OCI-LY1 (cell line): ENCODE data around the gene RPL36.

Experiments used
- H2AFZ ChIP-seq: fragments of 200-600 bp; sonication (generic), shearing (Covaris generic); 2 replicates; pipeline ENCODE4 v1.6.0; 2014; ENCODE audit warnings: antibody characterized with exemption, mild to moderate bottlenecking, low read length
- H3F3A ChIP-seq: fragments of 200-600 bp; sonication (generic), shearing (Covaris generic); 2 replicates; pipeline ENCODE4 v1.6.0; 2014; ENCODE audit warnings: mild to moderate bottlenecking, antibody characterized with exemption, low read length, moderate library complexity; ENCODE audit not compliant: insufficient read depth
- H3K27ac ChIP-seq: fragments of 200-600 bp; sonication (generic); 2 replicates; pipeline ENCODE4 v1.5.1; 2014; ENCODE audit warnings: low read length, mixed run types, mild to moderate bottlenecking, low read depth; ENCODE audit not compliant: poor library complexity, severe bottlenecking
- H3K27me3 ChIP-seq: fragments of 200-600 bp; sonication (generic); 2 replicates; pipeline ENCODE4 v1.6.0; 2014; ENCODE audit warnings: antibody characterized with exemption, mild to moderate bottlenecking, low read length, moderate library complexity; ENCODE audit not compliant: insufficient read depth
- H3K36me3 ChIP-seq: fragments of 200-600 bp; sonication (generic); 2 replicates; pipeline ENCODE4 v1.6.1; 2014; ENCODE audit warnings: mild to moderate bottlenecking, antibody characterized with exemption, low read length, moderate library complexity, mixed read lengths; ENCODE audit not compliant: insufficient read depth
- H3K4me1 ChIP-seq: fragments of 200-600 bp; sonication (generic); 2 replicates; pipeline ENCODE4 v1.5.1; 2014; ENCODE audit warnings: mild to moderate bottlenecking, low read length, moderate library complexity; ENCODE audit not compliant: insufficient read depth, severe bottlenecking
- H3K4me2 ChIP-seq: fragments of 200-600 bp; sonication (generic), shearing (Covaris generic); 2 replicates; pipeline ENCODE4 v1.6.1; 2014; ENCODE audit warnings: low read length
- H3K4me3 ChIP-seq: fragments of 200-600 bp; sonication (generic); 2 replicates; pipeline ENCODE4 v1.5.1; 2014; ENCODE audit warnings: low read length, low read depth, mild to moderate bottlenecking, mixed read lengths; ENCODE audit not compliant: poor library complexity, severe bottlenecking
- H3K79me2 ChIP-seq: fragments of 200-600 bp; shearing (Covaris generic); 2 replicates; pipeline ENCODE4 v1.6.1; 2016; ENCODE audit warnings: mixed run types, low read length, mixed read lengths; ENCODE audit not compliant: insufficient read depth
- H3K9ac ChIP-seq: fragments of 200-600 bp; sonication (generic), shearing (Covaris generic); 2 replicates; pipeline ENCODE4 v1.6.1; 2014; ENCODE audit warnings: mild to moderate bottlenecking, low read length, mixed read lengths
- H3K9me2 ChIP-seq: fragments of 200-600 bp; sonication (generic), shearing (Covaris generic); 2 replicates; pipeline ENCODE4 v1.6.1; 2014; ENCODE audit warnings: low read depth, mild to moderate bottlenecking, low read length, mixed read lengths
- H3K9me3 ChIP-seq: fragments of 200-600 bp; shearing (Covaris generic); 2 replicates; pipeline ENCODE4 v1.6.1; 2014; ENCODE audit warnings: low read length, mixed read lengths
- H4K20me1 ChIP-seq: fragments of 200-600 bp; sonication (generic), shearing (Covaris generic); 2 replicates; pipeline ENCODE4 v1.6.0; 2016; ENCODE audit warnings: mild to moderate bottlenecking, low read length; ENCODE audit not compliant: insufficient read depth
- EZH2 ChIP-seq: fragments of 200-600 bp; sonication (generic), shearing (Covaris generic); IDR thresholded peaks from 2 replicates; pipeline ENCODE4 v1.8.0; 2017; ENCODE audit warnings: borderline replicate concordance, mixed run types, mild to moderate bottlenecking, antibody characterized with exemption, low read length, moderate library complexity, mixed read lengths
- TF ChIP-seq, protein P1 (sequence below): fragments of 200-600 bp; sonication (generic), shearing (Covaris generic); IDR thresholded peaks from 2 replicates; pipeline ENCODE4 v1.5.1; 2017; ENCODE audit warnings: mild to moderate bottlenecking, antibody characterized with exemption, low read length, moderate library complexity, mixed read lengths

The RPL36 gene

DNA sequence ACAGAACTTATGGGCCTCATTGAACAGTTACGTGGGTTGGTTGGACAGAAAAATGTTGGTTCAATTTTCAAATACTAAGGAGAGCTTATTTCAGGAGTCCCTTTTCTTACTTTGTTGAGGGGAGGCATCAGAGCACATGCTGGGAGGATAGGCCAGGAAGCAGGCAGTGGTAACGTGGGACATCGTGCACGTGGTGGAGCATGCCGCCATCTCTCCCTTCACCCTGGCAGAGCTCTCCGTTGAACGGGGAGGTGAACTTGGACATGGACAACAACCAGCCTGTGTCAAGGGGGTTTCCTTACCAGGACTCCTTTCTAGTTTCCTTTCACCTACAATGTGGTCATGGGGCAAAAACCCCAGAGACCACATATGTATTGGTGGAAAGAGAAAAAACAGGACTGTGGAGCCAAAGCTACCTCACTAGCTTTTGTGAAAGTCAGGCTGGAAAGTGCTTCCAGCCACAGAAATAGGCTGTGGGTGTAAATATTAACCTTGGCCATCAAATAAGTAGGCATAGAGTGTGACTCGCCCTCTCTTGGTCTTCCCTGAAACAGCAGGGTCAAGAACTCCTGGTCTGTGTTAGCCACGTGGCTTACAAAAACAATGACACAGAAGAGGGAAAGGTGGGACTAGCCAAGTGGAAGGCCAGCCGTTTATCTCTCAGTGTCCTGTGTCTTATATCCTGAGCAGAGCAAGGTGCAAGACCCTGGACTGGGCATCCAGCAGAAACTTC, 24.1 kb upstream of the RPL36 start:
- H3K36me3 ChIP-seq: peaks cover 91% of the 10 kb centered on the region
- H3K9ac ChIP-seq: no peak overlapping the region
- no peak for TF ChIP-seq EZH2
- TF ChIP-seq, protein P1, sequence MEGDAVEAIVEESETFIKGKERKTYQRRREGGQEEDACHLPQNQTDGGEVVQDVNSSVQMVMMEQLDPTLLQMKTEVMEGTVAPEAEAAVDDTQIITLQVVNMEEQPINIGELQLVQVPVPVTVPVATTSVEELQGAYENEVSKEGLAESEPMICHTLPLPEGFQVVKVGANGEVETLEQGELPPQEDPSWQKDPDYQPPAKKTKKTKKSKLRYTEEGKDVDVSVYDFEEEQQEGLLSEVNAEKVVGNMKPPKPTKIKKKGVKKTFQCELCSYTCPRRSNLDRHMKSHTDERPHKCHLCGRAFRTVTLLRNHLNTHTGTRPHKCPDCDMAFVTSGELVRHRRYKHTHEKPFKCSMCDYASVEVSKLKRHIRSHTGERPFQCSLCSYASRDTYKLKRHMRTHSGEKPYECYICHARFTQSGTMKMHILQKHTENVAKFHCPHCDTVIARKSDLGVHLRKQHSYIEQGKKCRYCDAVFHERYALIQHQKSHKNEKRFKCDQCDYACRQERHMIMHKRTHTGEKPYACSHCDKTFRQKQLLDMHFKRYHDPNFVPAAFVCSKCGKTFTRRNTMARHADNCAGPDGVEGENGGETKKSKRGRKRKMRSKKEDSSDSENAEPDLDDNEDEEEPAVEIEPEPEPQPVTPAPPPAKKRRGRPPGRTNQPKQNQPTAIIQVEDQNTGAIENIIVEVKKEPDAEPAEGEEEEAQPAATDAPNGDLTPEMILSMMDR: no peak; the same call in 1 of the 2 replicates
- no peaks in the 10 kb centered on the region for H4K20me1 ChIP-seq
- H2AFZ ChIP-seq: no peak overlapping the region
- H3K79me2 ChIP-seq: no peaks in the 10 kb centered on the region
- no peaks in the 10 kb centered on the region for H3F3A ChIP-seq
- H3K9me2 ChIP-seq: no peaks in the 10 kb centered on the region
- H3K27me3 ChIP-seq: no peaks in the 10 kb centered on the region
- peaks cover 4% of the 10 kb centered on the region for H3K4me1 ChIP-seq
- no peak overlapping the region for H3K27ac ChIP-seq
- H3K4me3 ChIP-seq: no peak overlapping the region
- H3K4me2 ChIP-seq: no peak overlapping the region
- no peaks in the 10 kb centered on the region for H3K9me3 ChIP-seq

DNA sequence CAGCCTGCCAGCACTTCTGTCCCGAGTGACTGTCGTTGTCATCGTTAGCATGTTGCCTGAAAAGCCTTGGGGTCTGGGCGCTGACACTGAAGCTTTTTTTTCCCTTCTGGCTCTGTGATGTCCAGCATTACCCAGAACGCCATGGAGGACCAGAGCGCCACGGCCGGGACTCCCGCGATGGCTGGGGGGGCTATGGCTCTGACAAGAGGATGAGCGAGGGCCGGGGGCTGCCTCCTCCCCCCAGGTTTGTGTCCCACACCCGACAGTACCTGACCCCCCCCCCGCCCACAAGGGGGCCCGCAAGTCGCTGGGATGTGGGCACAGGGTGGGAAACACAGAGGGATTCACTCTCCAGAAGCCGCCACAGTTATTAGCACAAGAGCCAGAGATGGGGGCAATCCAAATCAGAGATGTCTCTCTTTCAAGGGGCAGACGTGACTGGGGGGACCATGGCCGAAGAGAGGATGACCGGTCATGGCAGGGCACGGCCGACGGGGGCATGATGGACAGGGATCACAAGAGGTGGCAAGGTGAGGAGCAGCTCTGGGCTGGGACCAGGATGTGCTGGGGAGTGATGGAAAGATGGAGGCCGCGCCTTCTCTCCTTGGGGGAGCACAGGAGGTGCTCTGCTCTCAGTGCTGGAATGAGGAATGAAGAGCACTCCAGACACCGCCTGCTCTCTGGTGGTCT, 23.0 kb upstream of the RPL36 start:
- Histone ChIP-seq H3K27me3 (no peaks in the 10 kb centered on the region), H3K9me3 (no peaks in the 10 kb centered on the region), H4K20me1 (no peaks in the 10 kb centered on the region), H3K9me2 (no peaks in the 10 kb centered on the region), H3K27ac (no peak overlapping the region), H3K4me3 (no peak overlapping the region), H3K79me2 (no peaks in the 10 kb centered on the region), H3K4me2 (no peak overlapping the region), H2AFZ (no peak overlapping the region), H3F3A (no peaks in the 10 kb centered on the region), H3K36me3 (peaks cover 91% of the 10 kb centered on the region), H3K4me1 (peaks cover 4% of the 10 kb centered on the region), H3K9ac (no peak overlapping the region)
- TF ChIP-seq, protein P1: no peak
- TF ChIP-seq EZH2: no peak

DNA sequence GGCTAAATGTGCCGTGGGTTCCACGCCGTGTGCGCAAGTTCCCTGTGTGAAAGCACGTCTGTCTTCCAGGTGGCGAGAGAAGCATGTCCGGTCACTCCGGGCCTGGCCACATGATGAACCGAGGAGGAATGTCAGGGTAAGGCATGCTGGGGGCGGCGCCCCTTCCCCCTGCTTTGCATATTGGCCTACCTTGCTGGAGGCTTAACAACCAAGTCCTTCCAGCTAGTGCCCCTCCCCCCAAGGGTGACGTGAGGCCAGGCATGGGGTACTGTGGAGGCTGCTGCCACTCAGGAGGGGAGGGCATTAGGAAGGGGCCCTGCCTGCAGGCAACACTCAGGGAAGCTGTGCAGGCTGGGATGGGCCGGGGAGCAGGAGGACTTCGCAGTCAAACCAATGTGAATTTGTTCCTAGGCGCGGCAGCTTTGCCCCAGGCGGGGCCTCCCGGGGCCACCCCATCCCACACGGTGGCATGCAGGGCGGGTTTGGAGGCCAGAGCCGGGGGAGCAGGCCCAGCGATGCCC, 22.3 kb upstream of the RPL36 start:
- no peak overlapping the region for H3K9ac ChIP-seq
- no peak overlapping the region for H3K4me3 ChIP-seq
- H3K4me1 ChIP-seq: peaks cover 4% of the 10 kb centered on the region
- no peaks in the 10 kb centered on the region for H3K9me2 ChIP-seq
- peaks cover 90% of the 10 kb centered on the region for H3K36me3 ChIP-seq
- H2AFZ ChIP-seq: no peak overlapping the region
- H3K27me3 ChIP-seq: no peaks in the 10 kb centered on the region
- H3K4me2 ChIP-seq: no peak overlapping the region
- no peak overlapping the region for H3K27ac ChIP-seq
- no peaks in the 10 kb centered on the region for H3K9me3 ChIP-seq
- H3K79me2 ChIP-seq: no peaks in the 10 kb centered on the region
- no peaks in the 10 kb centered on the region for H3F3A ChIP-seq
- no peak for TF ChIP-seq EZH2
- TF ChIP-seq, protein P1: no peak
- no peaks in the 10 kb centered on the region for H4K20me1 ChIP-seq
